Right lobe of liver (tissue), 6 donors: ENCODE data around the gene COL4A1. TPM values are rescaled to one million over a fixed set of nuclear protein-coding genes. Genes with fewer than 3 reads are reported as not detected.

Experiments
- ATAC-seq, 4 donors: fragments of 200-7000 bp; cut with Tn5 transposase; one replicate each; pipeline ENCODE4 v1.9.1; 2020; ENCODE audit warnings: mild to moderate bottlenecking in 4 of 4, moderate library complexity in 4 of 4
- DNase-seq, 3 donors: peaks; one replicate each; pipeline ENCODE4 v3.0.0-alpha.2; 2020
- H3K27ac ChIP-seq, 3 donors: fragments of 200-600 bp; one replicate each; pipeline ENCODE4 v1.8.0; 2022
- H3K27me3 ChIP-seq, 2 donors: fragments of 200-600 bp; one replicate each; pipeline ENCODE4 v1.8.0; 2022
- H3K36me3 ChIP-seq, 4 donors: fragments of 200-600 bp; sonication (generic) in 1 of 4; one replicate each; pipeline versions ENCODE4 v1.5.1 to v1.8.0; 2017 to 2022; ENCODE audit warnings: control low read depth in 1 of 4
- H3K4me1 ChIP-seq, 4 donors: fragments of 200-600 bp; sonication (generic) in 1 of 4; one replicate each; pipeline versions ENCODE4 v1.5.1 to v1.8.0; 2017 to 2022; ENCODE audit warnings: control low read depth in 1 of 4
- H3K4me3 ChIP-seq, 3 donors: fragments of 200-600 bp; one replicate each; pipeline ENCODE4 v1.8.0; 2022
- H3K9me3 ChIP-seq, 4 donors: fragments of 200-600 bp; sonication (generic) in 1 of 4; one replicate each; pipeline versions ENCODE4 v1.5.1 to v1.8.0; 2017 to 2022; ENCODE audit warnings: control low read depth in 1 of 4
- CTCF ChIP-seq, 4 donors: fragments of 200-600 bp in 3 of 4; fragments of 450-650 bp in 1 of 4; IDR thresholded peaks; one replicate each; pipeline versions ENCODE4 v1.5.1 to v1.8.0; 2016 to 2022; ENCODE audit warnings: antibody characterized with exemption in 4 of 4, mild to moderate bottlenecking in 2 of 4
- POLR2A ChIP-seq: fragments of 450-650 bp; IDR thresholded peaks from one replicate; pipeline ENCODE4 v1.6.1; 2017; ENCODE audit warnings: antibody characterized with exemption, mild to moderate bottlenecking
- WGBS: methylation state at CpG from one replicate; pipeline ENCODE4 v1.1.6; 2018; ENCODE audit warnings: low coverage, low lambda C conversion rate; ENCODE audit not compliant: insufficient coverage; ENCODE audit errors: missing lambda C conversion rate; 5-methylcytosine and 5-hydroxymethylcytosine counted together
- intact Hi-C, 2 donors: fragments of 100-400 bp; cut with DNase I; formaldehyde crosslinking; loops; one replicate each; pipeline versions ENCODE4 v1.11.2 to v1.14.1; 2022
- total RNA-seq, 6 experiments: library from RNA; depleted of rRNA in 2 of 6; stranded (reverse); fragments of >200 nt in 2 of 6; fragmentation: NEBNext Ultra II Directional in 3 of 6; extraction: Animal tissue kit (Norgen Biotek cat#: 25700) in 3 of 6; gene quantifications; one replicate each; pipeline versions ENCODE4 v1.1.0 to v1.2.4, GENCODE V29; 2016 to 2023
- donor health status: DM: no; HTN: yes; CAD: no.
- donor health status: DM: no; HTN: no; CAD: no.
- donor health status: DM: no; HTN: no; CAD: no.
- donor health status: DM: no; HTN: yes; CAD: no.
- donor health status: DM: no; HTN: yes; CAD: no.

COL4A1 gene
- total RNA-seq, 6 experiments from 2014 or later: 8.0 to 89.8 (median 41.1) TPM

GRCh38 chr13:110270507-110270906 is 36.5 kb downstream of the COL4A1 start:
- 46% methylated on average over 5 of the region's 7 CpGs for WGBS
- H3K36me3 ChIP-seq: no peaks in the 10 kb centered on the region
- DNase-seq (no peak), ATAC-seq (no peak)
- TF ChIP-seq CTCF (IDR thresholded peaks at IDR 0.05) (no peak), POLR2A (no peak)
- H3K27me3 ChIP-seq: no peaks in the 10 kb centered on the region
- peaks cover 0 to 4% (median 0%) of the 10 kb centered on the region in 4 donors for H3K4me1 ChIP-seq
- intact Hi-C loops: no loop called here
- H3K9me3 ChIP-seq: no peaks in the 10 kb centered on the region
- no peak overlapping the region for H3K27ac ChIP-seq
- H3K4me3 ChIP-seq: no peak overlapping the region

GRCh38 chr13:110269509-110270185 is 37.3 kb downstream of the COL4A1 start:
- no peak for TF ChIP-seq CTCF (IDR thresholded peaks at IDR 0.05)
- no peak for TF ChIP-seq POLR2A
- no peak overlapping the region for H3K4me3 ChIP-seq
- H3K27ac ChIP-seq: no peak overlapping the region
- no peak for DNase-seq
- no peaks in the 10 kb centered on the region for H3K9me3 ChIP-seq
- WGBS: 72% methylated on average over 11 of the region's 14 CpGs
- peaks cover 0 to 4% (median 0%) of the 10 kb centered on the region in 4 donors for H3K4me1 ChIP-seq
- H3K36me3 ChIP-seq: no peaks in the 10 kb centered on the region
- H3K27me3 ChIP-seq: no peaks in the 10 kb centered on the region
- ATAC-seq: no peak
- intact Hi-C loops: no loop called here

GRCh38 chr13:110268576-110269185 is 38.3 kb downstream of the COL4A1 start:
- TF ChIP-seq POLR2A (no peak), CTCF (IDR thresholded peaks at IDR 0.05) (no peak)
- 81% methylated on average over 11 of the region's 16 CpGs for WGBS
- Histone ChIP-seq H3K27ac (no peak overlapping the region), H3K4me3 (no peak overlapping the region), H3K9me3 (no peaks in the 10 kb centered on the region), H3K36me3 (no peaks in the 10 kb centered on the region), H3K27me3 (no peaks in the 10 kb centered on the region), H3K4me1 (peaks cover 0 to 4% (median 0%) of the 10 kb centered on the region in 4 donors)
- ATAC-seq: no peak
- DNase-seq: no peak
- intact Hi-C loops: no loop called here

- Histone ChIP-seq H3K27me3 (no peaks in the 10 kb centered on the region), H3K4me3 (no peak overlapping the region), H3K4me1 (peaks cover 0 to 4% (median 0%) of the 10 kb centered on the region in 4 donors), H3K9me3 (no peaks in the 10 kb centered on the region), H3K36me3 (no peaks in the 10 kb centered on the region), H3K27ac (no peak overlapping the region)
- no peak for ATAC-seq
- no peak for DNase-seq
- WGBS: 53% methylated on average over 2 of the region's 6 CpGs
- TF ChIP-seq POLR2A (no peak), CTCF (IDR thresholded peaks at IDR 0.05) (no peak)
- intact Hi-C loops: no loop called here
Observed at GRCh38 chr13:110268061-110268460, 38.9 kb downstream of the COL4A1 start.
